Measurements from ENCODE around the gene CNIH3.
"Not testable (repeated sequence)": the region's sequence is repeated elsewhere in the genome, so short reads cannot be mapped to it uniquely, and the experiment has no call there.

Gene CNIH3

DNA sequence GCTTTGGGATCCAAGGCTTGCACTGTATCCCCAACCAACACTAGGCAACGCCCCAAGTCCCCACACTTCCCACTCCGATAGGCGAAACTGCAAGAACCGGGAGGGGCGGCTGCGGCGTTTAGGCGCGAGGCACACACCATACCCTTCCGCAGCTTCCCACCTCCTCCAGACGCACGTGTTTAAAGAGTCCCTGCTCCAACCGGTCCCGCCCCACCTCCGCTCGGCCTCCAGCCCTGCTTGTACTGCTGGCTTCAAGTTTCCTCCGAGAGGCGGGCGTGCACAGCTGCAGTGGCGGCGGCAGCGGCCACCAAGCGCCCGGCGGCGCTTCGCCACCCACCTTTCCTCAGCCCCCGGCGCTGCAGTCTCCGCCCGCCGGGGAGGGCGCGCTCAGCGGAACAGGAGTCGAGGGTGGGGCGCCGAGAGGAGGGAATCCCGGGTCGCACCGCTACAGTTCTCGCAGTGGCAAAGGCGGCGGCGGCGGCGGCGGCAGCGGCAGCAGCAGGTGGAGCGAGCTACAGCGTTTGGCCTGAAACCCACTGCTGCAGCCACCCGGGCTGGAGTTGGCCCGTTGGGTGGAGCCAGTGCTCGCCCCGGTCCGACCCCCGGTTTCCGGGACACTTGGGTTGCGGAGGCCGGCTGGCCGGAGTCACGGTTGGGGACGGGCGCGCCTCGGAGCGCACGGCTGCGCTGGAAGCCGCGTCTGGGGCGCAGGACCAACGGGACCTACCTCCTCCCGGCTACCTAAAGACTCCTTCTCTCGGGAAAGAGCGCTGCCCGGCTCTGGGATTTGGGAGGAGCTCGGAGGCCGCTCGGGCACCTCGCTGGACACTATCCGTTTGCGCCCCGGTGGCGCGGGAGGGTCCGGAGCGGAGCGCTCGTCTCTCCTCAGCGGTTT is at the start of gene CNIH3:
Gene CNIH3, plus strand, starts transcription at position 457 of the 895 bp plus-strand sequence. CDS start 858 bp downstream, outside the sequence.
- peak; percentile 87 for DNase-seq

DNA sequence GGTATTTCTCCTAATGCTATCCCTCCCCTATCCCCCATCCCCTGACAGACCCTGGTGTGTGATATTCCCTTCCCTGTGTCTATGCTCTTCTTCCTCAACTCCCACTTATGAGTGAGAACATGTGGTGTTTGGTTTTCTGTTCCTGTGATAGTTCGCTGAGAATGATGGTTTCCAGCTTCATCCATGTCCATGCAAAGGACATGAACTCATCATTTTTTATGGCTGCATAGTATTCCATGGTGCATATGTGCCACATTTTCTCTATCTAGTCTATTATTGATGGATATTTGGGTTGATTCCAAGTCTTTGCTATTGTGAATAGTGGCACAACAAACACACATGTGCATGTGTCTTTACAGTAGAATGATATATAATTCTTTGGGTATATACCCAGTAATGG is 49.6 kb upstream of the CNIH3 start:
- DNase-seq: not testable (repeated sequence)

DNA sequence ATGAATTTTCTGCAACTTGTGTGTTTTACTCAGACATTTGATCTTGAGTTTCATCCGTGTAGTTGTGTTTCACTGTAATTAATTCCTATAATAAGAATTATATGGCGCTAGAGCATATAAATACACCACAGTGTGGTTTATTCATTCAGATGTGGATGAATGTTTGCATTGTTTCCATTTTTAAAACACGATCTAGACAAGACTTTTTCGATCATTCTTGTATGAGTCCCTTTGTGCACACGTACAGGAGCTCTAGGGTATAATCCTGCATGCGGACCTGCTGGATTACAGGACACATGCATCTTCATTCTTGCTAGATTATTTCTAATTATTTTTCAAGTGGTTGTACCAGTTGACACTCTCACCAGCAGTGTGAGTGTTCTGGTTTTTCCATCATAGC is 46.8 kb upstream of the CNIH3 start:
- DNase-seq: no peak

DNA sequence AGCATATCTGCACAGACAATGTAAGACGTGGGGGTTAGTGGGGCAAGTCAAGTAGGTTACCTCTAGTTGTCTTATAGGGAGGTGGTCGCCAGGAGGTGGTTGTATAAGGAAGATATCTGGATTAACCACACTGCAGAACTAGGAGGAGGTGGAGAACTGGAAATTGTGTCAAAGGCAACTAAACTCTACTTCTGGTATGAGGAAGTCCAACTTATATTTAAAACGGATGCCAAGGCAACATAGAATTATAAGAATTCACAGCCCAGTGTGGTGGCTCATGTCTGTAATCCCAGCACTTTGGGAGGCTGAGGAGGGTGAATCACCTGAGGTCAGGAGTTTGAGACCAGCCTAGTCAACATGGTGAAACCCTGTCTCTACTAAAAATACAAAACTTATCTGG is 44.1 kb upstream of the CNIH3 start:
- peak; percentile 56 for DNase-seq

DNA sequence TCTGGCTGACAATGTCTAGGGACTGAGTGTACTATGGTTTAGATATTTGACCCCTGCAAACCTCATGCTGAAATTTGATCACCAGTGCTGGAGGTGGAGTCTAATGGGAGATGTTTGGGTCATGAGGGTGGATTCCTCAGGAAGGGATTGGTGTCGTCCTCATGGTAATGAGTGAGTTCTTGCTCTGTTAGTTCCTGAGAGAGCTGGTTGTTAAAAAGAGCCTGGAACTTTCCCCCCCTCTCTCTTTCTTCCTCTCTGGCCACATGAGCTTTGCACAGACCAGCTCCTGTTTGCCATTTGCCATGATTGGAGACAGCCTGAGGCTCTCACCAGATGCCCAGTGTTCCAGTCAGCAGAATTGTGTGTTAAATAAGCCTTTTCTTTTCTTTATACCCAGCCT is 36.6 kb upstream of the CNIH3 start:
- DNase-seq: peak; percentile 54

DNA sequence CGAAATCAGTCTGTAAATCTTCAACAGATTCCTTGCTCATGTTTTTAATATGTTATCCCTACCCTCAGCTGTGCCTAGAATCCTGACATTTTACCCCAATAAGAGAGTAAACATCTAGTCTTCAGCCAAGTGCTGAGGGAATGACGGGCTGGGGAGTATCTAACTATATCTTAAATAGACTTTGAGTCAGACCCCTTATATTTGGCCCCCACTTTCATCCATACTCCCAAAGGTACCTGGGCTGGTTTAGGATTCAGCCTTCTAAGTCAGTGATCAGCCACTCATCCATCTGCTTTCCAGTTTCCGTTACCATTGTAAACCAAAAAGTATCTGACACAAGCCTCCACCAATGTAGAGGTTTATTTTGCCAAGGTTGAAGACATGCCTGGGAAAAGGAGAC is 36.1 kb upstream of the CNIH3 start:
- no peak for DNase-seq

DNA sequence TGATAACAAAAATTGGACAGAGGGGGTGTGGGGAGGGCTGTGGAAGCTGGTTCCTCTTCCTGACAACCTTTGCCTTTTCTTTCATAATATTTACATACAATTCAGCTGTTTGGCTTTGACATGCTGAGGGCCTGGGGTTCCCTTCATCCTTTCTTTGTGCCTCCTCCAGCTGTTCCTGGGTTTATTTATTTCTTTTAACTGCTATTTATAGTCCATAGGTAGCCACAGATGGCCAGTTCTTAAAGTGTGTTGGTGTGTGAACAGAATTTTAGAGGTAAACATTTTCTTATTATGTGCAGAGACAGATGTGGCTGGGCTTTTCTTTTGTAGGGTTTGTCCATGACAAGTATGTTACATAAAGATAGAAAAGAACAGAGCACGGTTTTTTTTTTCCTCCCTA is 34.1 kb upstream of the CNIH3 start:
- DNase-seq: no peak

DNA sequence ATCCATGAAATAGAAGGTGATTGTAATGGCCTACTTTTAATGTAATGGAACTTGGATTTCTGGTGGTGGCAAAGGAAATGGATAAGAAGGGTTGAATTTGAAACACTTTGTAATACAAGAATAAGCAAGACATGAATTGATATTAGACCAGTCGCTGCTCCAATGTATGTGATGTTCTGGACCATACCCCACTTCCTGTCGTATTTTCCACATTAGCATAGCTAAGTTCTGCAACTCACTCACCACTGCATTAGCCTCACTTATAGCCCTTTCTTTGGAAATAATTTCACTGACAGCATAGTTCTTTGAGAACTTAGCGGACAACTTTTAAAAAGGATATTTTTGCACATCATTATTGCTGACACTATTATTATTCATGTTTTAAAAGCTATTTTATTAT is 32.3 kb upstream of the CNIH3 start:
- no peak for DNase-seq

DNA sequence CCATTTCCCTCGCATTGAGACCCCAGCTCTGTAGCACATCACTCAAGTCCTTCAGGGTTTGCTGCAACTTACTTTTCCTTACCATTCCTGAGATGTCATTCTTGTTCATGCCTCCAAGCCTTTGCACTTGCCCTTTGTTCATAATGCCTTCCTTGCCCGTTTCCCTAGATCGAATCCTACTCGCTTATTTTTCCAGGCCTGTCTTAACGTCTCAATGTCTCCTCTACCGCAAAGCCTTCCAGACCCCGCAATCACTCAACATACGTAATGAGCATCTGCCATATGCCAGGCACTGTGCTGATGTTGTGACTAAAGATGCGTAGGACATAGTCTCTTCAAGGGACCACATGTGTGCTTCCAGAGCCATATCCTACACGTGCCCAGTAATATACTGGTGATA is 31.1 kb upstream of the CNIH3 start:
- no peak for DNase-seq

DNA sequence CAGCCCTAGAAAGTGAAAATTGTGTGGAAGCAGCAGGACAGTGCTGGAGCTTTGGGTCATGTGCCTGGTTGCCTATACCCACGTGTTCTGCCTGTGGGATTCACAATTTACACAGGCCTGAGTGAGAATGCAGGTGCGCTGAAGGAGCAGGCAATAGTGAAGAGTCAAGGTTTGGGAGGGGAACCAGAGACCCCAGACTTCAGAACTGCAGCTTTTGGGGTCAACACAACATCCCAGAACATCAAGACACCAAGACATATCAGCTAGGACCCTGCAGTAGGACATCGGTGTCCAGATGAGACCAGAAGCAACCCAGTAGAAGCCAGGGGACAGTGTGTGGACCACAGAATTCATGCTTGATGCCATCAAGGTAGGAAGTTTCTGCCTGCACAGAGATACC is 29.1 kb upstream of the CNIH3 start:
- no peak for DNase-seq

DNA sequence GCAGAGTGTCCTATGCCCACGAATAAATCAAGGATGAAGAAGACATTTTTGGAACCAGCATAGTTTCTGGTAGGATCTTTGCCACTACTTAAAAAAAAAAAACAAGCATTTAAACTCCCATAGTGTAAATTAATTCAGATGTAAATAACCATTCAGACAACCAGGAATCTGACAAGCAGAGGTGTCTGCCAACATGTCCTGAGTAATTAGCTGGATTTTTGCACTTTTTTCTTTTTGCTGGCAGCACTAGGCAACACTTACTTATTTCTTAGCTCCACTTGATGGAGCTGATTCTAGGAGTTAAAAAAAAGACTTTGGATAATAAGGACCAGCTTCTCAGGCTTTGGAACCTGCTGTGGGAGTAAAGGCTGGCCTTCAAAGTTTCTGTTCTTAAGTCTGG is 27.6 kb upstream of the CNIH3 start:
- no peak for DNase-seq

DNA sequence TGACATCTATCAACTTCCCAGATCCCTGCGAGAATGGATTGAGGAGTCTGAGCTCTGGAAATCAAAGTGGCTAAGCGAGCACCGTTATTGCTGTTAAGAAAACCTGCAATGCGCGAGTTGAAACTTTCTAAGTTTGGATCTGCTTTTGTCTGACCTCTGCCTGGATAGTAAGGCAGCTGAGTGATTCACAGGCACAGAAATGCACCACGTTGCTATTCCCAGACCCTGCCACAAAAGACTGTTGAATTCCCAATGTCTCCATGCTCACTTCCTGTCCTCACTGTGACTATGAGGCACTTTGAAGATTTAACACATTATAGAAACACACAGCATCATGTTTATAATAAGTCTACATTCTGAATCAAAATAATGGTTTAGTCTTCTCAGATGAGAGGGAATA is 27.1 kb upstream of the CNIH3 start:
- peak; percentile 80 for DNase-seq

DNA sequence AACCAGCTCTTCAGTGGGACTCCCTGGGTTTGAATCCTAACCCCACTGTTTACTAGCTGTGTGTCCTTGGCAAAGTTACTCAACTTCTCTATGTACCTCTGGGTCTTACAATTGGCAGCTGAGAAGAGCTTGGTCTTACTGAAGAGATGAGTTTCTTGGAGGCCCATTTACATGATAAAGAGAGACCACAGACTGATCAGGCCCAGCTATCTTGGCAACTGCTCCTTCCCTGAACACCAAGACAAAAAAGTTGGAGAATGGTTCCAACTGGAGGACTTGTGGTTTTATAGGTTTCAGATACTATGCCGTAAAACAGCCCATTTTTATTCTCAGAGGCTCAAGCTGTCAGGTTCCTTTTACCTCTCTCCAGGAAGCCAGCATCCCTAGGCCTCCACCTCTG is 24.8 kb upstream of the CNIH3 start:
- no peak for DNase-seq

DNA sequence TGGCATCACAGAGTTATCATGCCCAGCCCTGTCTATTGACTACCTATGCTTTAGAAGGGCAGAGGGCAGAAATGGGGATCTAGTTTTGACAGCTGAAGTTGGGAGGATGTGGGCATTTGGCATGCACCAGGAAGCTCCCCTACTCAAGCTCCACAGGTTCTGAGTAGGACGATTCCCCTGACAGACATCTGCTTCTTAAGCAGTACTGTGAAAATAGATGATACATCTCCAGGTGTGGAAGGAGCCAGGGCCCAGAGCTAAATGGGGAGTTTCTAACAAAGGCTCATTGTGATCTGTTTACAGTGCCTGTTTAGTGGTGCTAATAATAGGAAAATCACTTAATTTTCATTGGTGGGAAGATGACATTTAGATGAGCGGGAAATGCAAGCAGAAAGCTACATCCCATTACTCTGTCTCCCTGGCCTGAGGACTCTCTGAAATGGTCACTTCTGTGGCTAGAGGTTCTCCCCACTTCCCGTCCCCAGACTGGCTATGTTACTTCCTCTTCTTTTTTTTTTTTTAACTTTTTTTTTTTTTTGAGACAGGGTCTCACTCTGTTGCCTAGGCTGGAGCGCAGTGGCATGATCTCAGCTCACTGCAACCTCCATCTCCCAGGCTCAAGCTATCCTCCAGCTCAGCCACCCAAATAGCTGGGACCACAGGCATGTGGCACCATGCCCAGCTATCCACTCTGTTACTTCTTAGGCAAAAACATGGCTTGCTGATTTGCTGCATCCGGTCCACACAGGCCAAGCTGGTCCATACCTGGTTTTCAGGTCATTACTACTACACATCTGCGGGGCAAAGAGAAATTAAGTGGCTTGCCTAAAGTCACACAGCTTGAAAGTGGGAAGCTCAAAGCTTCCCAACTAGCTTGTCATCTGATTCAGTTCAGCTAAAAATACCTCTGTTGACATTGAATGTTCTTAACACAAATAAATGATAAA is 23.2 kb upstream of the CNIH3 start:
- peak; percentile 96 for DNase-seq

DNA sequence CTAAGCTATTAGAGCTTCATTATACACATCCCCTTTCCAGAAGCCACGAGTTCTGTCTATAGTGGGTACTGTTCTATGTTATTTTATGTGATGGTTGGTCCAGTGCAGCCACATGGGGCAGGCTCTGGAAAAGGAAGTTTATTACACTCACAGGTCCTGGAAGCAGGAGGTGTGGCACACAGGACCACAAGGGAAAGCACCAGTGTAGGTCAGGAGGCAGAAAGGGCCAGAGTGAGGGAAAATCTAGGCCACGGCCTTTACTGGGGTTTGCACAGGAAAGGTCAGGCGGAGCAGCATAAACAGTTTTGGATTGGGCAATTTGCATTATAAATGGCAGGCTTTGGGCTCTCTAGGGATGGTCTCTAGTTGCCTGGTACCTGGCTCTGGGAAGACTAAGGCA is 21.8 kb upstream of the CNIH3 start:
- DNase-seq: no peak

DNA sequence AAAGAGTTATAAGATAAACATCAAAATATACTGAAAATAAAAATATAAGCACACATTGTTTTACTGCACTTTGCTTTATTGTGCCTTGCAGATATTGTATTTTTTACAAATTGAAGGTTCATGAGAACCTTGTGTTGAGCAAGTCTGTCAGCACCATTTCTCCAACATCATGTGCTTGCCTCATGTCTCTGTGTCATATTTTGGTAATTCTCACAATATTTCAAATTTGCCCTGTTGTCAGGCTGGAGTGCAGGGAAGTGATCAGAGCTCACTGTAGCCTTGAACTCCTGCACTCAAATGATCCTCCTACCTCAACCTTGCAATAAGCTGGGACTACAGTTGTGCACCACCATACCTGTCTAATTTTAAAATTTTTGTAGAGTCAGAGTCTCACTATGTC is 21.3 kb upstream of the CNIH3 start:
- DNase-seq: no peak

DNA sequence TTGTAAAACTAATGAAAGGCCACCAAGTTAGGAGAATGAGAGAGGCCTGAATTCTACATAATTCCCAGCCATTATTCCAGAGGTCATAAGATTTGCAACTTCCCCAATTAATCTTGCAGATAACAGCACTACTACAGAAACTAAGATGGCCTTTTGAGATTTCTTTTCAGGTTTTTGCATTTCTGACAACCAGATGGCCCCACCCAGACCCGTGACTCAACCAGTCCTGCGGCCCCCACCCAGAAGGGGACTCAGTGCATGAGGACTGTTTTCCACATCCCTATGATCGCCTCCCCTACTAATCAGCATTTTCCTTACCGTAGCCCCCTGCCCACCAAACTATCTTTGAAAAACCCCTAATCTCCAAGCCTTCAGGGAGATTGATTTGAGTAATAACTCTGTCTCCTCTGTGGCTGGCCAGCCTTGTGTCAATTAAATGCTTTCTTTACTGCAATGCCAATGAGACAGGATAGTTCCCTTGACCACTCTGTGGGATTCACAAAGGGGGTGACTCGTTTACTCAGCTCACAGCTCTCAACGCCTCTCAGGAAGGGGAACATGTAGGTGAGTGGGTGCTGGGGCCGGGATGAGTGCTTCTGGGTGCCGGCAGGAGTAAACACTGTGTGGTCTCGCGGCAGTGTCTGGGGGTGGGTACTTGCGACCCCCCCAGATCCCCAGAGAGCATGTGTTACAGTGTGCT is 10.5 kb upstream of the CNIH3 start:
- no peak for DNase-seq

DNA sequence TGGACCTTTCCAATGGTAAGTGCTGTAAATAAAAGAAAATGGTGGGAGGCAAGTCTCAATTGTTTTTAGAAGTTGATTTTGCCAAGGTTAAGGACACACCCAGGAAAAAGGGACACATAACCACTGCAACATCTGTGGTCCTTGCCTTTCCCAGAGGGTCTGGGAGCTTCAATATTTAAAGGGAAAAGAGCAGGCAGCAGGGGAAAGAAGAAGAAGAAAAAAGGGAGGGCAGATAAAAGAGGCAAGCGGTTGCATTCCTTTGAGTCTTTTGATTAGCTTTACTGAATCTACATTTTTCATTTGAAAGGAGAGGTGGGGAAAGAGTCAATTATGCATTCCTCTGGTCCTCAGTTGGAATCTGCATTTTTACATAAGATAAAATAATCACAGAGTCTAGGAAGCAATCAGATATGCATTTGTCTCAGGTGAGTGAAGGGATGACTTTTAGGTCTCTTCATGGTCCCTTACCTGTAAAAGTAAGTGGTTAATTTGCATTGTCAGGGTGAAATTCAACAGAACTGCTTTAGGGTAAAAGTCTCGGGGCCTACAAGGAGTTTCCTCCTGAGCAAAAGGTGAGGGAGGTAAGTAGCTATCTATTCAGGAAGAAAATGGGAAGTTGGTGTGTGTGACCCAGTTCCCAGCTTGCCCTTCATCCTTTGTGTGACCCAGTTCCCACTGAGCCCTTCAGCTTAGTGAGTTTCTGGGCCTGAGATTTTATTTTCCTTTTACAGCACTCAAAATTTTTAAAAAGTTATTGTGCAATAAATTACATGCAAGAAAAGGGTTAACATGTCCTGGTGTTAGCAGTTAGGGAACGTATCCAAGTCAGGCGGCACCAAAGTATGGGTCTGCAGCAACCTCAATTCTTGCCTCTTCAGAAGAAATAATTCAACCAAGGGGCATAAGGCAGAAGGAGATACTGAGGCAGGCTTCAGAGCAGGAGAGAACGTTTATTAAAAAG is 8.6 kb upstream of the CNIH3 start:
- no peak for DNase-seq

DNA sequence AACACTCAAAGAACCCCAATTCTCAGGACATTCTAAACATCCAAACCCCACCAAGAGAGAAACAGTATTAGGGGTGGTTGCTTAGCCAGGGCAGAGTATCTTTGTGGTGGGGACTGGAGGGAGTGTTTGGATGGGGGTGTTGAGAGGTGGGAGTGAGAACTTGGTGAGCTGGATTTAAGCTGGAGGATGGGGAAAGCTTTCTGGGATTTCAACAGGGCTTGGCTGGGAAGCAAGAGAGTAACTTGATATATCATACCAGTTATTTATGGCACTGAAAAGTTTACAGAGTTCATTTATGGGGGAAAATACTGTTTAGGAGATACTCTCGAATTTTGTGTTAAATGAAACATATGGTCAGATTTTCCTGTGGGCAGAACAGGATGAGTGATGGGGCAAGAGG is 6.8 kb upstream of the CNIH3 start:
- DNase-seq: no peak

DNA sequence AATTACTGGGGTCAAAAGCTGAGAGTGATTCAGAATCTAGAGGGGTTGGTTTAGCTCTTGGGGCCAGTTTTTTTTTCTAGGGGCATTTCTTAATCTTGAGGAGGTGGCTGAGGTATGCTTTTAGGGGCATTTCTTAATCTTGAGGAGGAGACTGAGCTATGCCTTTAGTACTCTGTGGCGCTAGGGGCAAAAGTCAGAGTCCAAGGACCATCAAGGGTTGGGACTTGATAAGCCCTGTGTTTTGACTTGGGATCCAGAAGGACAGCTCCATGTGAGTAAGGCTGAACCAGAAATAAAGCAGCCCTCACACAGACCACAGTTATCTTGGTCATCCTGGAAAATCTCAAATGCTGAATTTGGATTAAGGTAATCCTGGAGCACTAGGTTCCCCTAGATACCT is 3.9 kb upstream of the CNIH3 start:
- DNase-seq: no peak

DNA sequence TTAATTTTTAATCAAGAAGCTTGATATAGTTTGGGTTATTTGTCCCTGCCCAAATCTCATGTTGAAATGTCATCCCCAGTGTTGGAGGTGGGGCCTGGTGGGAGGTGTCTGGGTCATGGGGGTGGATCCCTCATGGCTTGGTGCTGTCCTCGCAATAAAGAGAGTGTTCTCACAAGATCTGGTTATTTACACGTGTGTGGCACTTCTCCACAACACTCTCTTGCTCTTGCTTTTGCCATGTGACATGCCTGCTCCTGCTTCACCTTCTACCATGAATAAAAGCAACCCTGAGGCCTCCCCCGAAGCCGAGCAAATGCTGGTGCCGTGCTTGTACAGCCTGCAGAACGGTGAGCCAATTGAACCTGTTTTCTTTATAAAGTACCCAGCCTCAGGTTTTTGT is 2.6 kb upstream of the CNIH3 start:
- no peak for DNase-seq
